GM23338 (cell line): ENCODE data around the gene PTPRN2. TPM values are rescaled to one million over a fixed set of nuclear protein-coding genes. Genes with fewer than 3 reads are reported as not detected.

Experiments
- ATAC-seq: fragments of 200-7000 bp; cut with Tn5 transposase; 3 replicates; pipeline ENCODE4 v1.9.1; 2020
- DNase-seq: peaks from one replicate; pipeline ENCODE4 v3.0.0-alpha.2; 2015; ENCODE audit warnings: low spot score
- H2AFZ ChIP-seq: fragments of 200-600 bp; sonication (generic); 2 replicates; pipeline ENCODE4 v1.8.0; 2016; ENCODE audit warnings: antibody characterized with exemption, mild to moderate bottlenecking, moderate library complexity
- H3F3A ChIP-seq: fragments of 200-600 bp; sonication (generic); replicated peaks from 2 replicates; pipeline ENCODE4 v1.8.0; 2017; ENCODE audit warnings: antibody characterized with exemption, mixed run types, low read depth
- H3K27ac ChIP-seq: fragments of 200-600 bp; sonication (generic); 2 replicates; pipeline ENCODE4 v1.6.1; 2016; ENCODE audit warnings: low read depth
- H3K27me3 ChIP-seq: fragments of 200-600 bp; sonication (generic); 2 replicates; pipeline ENCODE4 v1.8.0; 2016; ENCODE audit warnings: mild to moderate bottlenecking, mixed run types, moderate library complexity; ENCODE audit not compliant: insufficient read depth
- H3K36me3 ChIP-seq: fragments of 200-600 bp; sonication (generic); 2 replicates; pipeline ENCODE4 v1.8.0; 2016; ENCODE audit warnings: mild to moderate bottlenecking; ENCODE audit not compliant: insufficient read depth
- H3K4me1 ChIP-seq: fragments of 200-600 bp; sonication (generic); 2 replicates; pipeline ENCODE4 v1.8.0; 2016; ENCODE audit warnings: mild to moderate bottlenecking, moderate library complexity; ENCODE audit not compliant: insufficient read depth
- H3K4me2 ChIP-seq: fragments of 200-600 bp; sonication (generic); 2 replicates; pipeline ENCODE4 v1.7.1; 2017; ENCODE audit warnings: mixed run types
- H3K4me3 ChIP-seq: fragments of 200-600 bp; sonication (generic); 2 replicates; pipeline ENCODE4 v1.6.1; 2016; ENCODE audit warnings: mixed run types
- H3K79me2 ChIP-seq: fragments of 200-600 bp; sonication (generic); replicated peaks from 2 replicates; pipeline ENCODE4 v1.8.0; 2017; ENCODE audit warnings: mild to moderate bottlenecking; ENCODE audit not compliant: insufficient read depth
- H3K9me2 ChIP-seq: fragments of 200-600 bp; sonication (generic); 2 replicates; pipeline ENCODE4 v1.8.0; 2017; ENCODE audit not compliant: insufficient read depth
- H4K20me1 ChIP-seq: fragments of 200-600 bp; sonication (generic); replicated peaks from 2 replicates; pipeline ENCODE4 v1.8.0; 2017; ENCODE audit warnings: mild to moderate bottlenecking; ENCODE audit not compliant: insufficient read depth
- H3K27ac Mint-ChIP-seq: 2 replicates; pipeline ENCODE4 v1.8.0; 2020; ENCODE audit warnings: inconsistent platforms, mild to moderate bottlenecking, moderate library complexity, mixed read lengths
- H3K27me3 Mint-ChIP-seq: 3 replicates; pipeline ENCODE4 v1.8.0; 2022; ENCODE audit warnings: low read depth, mild to moderate bottlenecking, moderate library complexity, mixed read lengths, inconsistent platforms; ENCODE audit not compliant: insufficient read depth, poor library complexity
- H3K36me3 Mint-ChIP-seq: 3 replicates; pipeline ENCODE4 v1.8.0; 2021; ENCODE audit warnings: low read depth, mild to moderate bottlenecking, inconsistent platforms, moderate library complexity, mixed read lengths
- H3K4me1 Mint-ChIP-seq: 3 replicates; pipeline ENCODE4 v1.8.0; 2020; ENCODE audit warnings: mild to moderate bottlenecking, inconsistent platforms, mixed read lengths
- H3K4me3 Mint-ChIP-seq: 3 replicates; pipeline ENCODE4 v1.8.0; 2021; ENCODE audit warnings: moderate library complexity, mild to moderate bottlenecking, inconsistent platforms, mixed read lengths
- H3K9me3 Mint-ChIP-seq: 3 replicates; pipeline ENCODE4 v1.8.0; 2020; ENCODE audit warnings: moderate library complexity, mild to moderate bottlenecking, inconsistent platforms, mixed read lengths
- CREB1 ChIP-seq: fragments of 250-450 bp; sonication (Bioruptor Pico); IDR thresholded peaks from 2 replicates; pipeline ENCODE4 v1.5.0; 2020; ENCODE audit warnings: low read depth, mild to moderate bottlenecking, moderate library complexity
- CTCF ChIP-seq, 2 experiments: fragments of 200-600 bp in 1 of 2; sonication (generic) in 1 of 2; conservative IDR thresholded peaks; 2 replicates each; pipeline versions ENCODE4 v1.5.1 to v1.6.1; 2016 to 2017; ENCODE audit warnings: antibody characterized with exemption in 2 of 2, low read depth in 2 of 2, mild to moderate bottlenecking in 2 of 2, moderate library complexity in 1 of 2
- EZH2 ChIP-seq: fragments of 200-600 bp; sonication (generic); IDR thresholded peaks from one replicate; pipeline ENCODE4 v1.8.0; 2017; ENCODE audit warnings: antibody characterized with exemption, mild to moderate bottlenecking, low read depth; ENCODE audit not compliant: unreplicated experiment
- POLR2AphosphoS5 ChIP-seq: IDR thresholded peaks from 2 replicates; pipeline ENCODE4 v1.6.1; 2016; ENCODE audit warnings: antibody characterized with exemption, low read depth
- STAT1 ChIP-seq: IDR thresholded peaks from one replicate; pipeline ENCODE4 v1.6.1; 2016; ENCODE audit warnings: antibody characterized with exemption; ENCODE audit not compliant: unreplicated experiment
- ZNF462 ChIP-seq: fragments of 250-450 bp; sonication (Bioruptor Pico); IDR thresholded peaks from 2 replicates; pipeline ENCODE4 v1.5.0; 2020; ENCODE audit warnings: mild to moderate bottlenecking, moderate library complexity
- polyA plus RNA-seq: library from polyadenylated mRNA; unstranded; fragments of >200 nt; fragmentation: Nextera tagmentation; extraction: Ambion mirVana; gene quantifications from 2 replicates; pipeline ENCODE4 v1.2.1, GENCODE V29; 2016
- total RNA-seq: library from RNA; depleted of rRNA; stranded (reverse); fragments of >200 nt; shearing (Covaris generic); gene quantifications from 2 replicates; pipeline ENCODE4 v1.2.3, GENCODE V29; 2014

PTPRN2 gene
- total and polyA plus RNA-seq, 2 experiments from 2014 or later = 0.87 to 4.0 TPM

DNA sequence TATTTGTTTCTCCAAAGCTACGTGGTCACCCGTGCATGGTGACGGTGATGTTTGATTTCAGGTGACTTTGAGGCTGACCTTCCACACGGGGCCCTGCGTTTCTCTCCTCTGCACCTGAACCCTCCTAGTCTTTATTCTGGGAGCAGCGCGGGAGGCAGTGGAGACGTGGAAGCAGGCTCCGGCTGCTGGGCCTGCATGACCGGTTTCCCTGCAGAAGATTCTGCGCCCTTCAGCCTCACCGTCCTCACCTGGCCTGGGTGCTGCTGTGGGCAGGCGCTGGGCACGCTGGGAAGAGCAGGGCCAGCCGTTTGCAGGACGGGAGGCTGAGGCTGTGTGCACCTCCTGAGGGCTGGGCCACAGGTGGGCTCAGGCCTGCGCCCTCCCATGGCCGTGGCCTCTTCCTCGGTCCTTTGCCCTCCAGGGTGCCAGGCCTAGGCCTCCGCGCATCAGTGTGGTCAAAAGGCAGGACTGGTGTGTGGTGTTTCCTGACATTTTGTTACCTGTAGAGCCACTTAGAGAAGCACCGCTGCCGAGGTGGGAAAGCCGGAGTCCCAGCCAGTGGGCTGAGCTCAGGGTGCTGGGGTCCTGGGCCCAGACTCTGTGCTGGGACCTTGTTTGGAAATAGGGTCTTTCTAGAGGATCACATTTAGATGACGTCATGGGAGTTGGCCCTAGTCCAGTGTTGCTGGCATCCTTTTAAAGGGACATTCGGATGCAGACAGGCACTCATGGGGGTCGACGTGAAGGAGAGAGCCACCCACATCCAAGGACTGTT is 772.5 kb downstream of the PTPRN2 start (continued):
- TF ChIP-seq STAT1 (no peak), POLR2AphosphoS5 (no peak), ZNF462 (CRISPR knock-in tag) (no peak), CREB1 (CRISPR knock-in tag) (no peak)

DNA sequence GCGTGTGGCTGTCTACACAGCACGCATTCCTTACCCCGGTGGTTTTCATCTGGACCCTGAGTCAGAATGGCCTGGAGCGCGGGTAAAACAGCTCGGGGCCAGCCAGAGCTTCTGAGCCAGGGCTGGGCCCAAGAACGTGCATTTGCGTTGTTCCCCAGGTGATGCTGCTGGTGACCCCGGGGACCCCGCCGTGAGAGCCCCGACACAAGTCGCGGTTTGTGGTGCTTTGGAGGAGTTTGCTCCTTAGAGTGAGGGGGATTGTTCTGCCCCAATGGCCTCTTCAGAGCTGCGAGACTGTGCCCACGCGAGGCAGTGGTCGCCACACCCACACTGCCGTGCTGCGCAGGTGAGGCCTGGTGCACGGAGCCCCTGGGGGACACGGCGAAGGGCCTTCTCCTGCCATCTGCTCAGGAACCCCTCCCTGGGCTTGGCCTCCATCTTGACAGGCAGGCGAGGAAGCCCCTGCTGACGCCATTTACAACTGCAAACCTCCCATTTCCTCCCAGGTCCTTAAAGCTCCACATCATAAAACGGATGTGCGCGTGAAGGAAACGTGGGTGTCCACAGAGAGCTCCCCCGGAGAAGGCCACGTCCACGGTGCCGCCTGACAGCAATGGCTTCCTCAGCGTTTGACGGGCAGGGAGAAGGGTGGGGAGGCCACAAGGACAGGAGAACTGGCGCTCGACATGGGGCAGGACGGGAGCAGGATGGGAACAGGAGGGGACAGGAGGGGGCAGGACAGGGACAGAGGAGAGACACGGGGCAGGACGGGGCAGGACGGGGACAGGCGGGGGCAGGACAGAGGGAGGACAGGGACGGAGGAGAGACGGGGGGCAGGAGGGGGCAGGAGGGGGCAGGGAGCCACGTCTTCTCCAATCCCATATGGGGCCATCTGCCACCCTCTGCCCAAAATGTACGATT is 773.6 kb downstream of the PTPRN2 start:
- no peak overlapping the region for H3K4me3 Mint-ChIP-seq
- H4K20me1 ChIP-seq = no peaks in the 10 kb centered on the region
- H3K9me2 ChIP-seq = no peaks in the 10 kb centered on the region
- no peaks in the 10 kb centered on the region for H3K4me1 ChIP-seq
- DNase-seq (no peak), ATAC-seq (no peak)
- H3K4me2 ChIP-seq = no peak overlapping the region
- no peaks in the 10 kb centered on the region for H3F3A ChIP-seq
- H3K27me3 ChIP-seq = no peaks in the 10 kb centered on the region
- peaks cover 97% of the 10 kb centered on the region for H3K9me3 Mint-ChIP-seq
- no peak overlapping the region for H2AFZ ChIP-seq
- no peaks in the 10 kb centered on the region for H3K4me1 Mint-ChIP-seq
- H3K36me3 Mint-ChIP-seq = peaks cover 31% of the 10 kb centered on the region
- no peaks in the 10 kb centered on the region for H3K79me2 ChIP-seq
- H3K27ac ChIP-seq = no peak overlapping the region
- H3K27ac Mint-ChIP-seq = no peak overlapping the region
- no peaks in the 10 kb centered on the region for H3K36me3 ChIP-seq
- H3K4me3 ChIP-seq = no peak overlapping the region
- H3K27me3 Mint-ChIP-seq = peaks cover 3% of the 10 kb centered on the region
- TF ChIP-seq EZH2 = no peak
- no peak for TF ChIP-seq CTCF (conservative IDR thresholded peaks at IDR 0.05; ENCODE audit: low read depth in 2 of 2)
- no peak for TF ChIP-seq STAT1
